Hematopoietic multipotent progenitor cell (in vitro differentiated cells): Measurements from ENCODE around the gene METRNL. TPM values are rescaled to one million over a fixed set of nuclear protein-coding genes. Genes with fewer than 3 reads are reported as not detected.

Experiments used
- DNase-seq, 3 donors: peaks; one replicate each; pipeline ENCODE4 v3.0.0-alpha.2; 2011 to 2015; ENCODE audit warnings: low read depth in 2 of 3, low spot score in 2 of 3
- total RNA-seq: library from RNA; depleted of rRNA; stranded (reverse); fragments of >200 nt; gene quantifications from one replicate; pipeline ENCODE4 v1.2.3, GENCODE V29; 2012

The METRNL gene
- total RNA-seq, 1 donor, result 36.9 TPM

DNA sequence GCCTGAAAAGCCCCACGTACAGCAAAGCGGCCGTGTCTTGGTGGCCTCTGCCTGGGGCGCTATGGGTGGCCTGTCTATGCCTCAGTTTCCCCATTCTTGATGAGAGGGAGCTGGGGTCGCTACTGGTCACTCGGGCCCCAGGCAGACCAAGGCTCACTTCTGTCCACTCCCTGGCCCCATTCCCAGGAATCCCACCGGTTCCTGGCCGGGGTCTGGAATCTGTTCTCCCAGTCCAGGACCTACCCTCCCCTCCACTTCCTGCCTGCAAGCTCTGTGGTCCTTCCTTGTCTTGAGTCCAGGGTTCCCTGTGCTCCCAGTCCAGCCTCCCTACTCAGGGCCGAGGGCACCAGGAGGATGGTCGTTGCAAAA is 24.5 kb downstream of the METRNL start:
- no peak for DNase-seq

DNA sequence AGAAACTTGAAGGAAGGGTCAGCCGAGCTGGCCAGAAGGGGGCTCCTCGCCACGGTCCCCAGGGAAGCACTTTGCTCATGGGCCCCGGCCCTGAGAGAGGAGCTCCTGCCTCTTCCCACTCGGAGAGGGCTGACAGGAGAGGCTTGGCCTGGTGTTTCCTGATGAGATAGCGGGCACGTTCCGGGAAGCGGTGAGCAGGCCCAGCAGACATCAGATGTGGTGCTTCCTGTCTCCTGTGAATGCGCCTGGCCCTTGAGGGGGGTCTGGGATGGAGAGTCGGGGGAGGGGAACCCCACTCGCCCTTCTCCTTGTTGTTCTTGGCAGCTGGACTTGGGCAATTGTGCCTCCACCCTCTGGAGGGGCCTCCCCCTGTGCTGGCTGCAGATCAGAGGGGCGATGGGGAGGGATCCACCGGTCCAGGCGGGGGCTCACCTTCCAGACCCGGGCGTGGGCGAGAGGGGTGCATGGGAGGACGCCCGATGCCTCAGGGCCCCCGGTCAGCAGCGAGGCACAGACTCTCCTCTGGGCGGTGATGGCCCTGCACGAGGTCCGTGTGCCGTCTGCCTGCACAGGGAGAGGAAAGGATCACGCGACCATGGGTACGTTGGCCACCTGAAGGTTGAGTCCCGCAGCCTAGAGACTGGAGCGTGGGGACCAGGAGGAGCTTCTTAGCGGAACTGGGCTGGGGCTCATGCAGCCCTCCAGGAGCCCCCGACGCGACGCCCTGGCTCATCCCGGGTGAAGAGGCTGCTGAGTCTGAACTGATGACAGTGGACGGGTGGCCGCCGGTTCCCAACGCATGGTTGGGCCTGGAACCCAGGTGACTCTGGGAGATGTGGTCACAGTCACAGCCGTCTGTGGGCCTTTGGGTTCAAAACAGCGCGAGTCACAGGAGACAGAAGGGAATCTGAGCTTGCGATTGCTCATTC is 25.4 kb downstream of the METRNL start:
- no peak for DNase-seq

DNA sequence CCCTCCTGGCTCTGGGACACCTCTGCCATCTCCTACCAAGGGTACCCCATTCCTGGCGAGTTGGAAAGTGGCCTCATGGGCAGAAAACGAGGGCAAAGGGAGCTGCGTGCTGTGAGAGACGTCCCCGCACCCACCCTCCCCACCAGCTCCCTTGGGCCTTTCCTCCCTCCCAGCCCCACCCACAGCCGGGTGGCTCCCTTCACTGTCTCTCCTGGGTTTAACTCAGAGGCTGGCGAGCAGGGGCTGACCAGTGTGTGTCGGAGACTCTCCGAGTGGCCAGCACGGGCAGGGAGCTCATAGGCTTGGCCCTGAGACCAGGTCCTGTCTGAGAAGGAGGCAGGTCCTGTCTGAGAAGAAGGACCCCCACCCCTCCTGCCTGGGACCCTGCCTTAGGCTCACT is 26.1 kb downstream of the METRNL start:
- DNase-seq, result no peak

DNA sequence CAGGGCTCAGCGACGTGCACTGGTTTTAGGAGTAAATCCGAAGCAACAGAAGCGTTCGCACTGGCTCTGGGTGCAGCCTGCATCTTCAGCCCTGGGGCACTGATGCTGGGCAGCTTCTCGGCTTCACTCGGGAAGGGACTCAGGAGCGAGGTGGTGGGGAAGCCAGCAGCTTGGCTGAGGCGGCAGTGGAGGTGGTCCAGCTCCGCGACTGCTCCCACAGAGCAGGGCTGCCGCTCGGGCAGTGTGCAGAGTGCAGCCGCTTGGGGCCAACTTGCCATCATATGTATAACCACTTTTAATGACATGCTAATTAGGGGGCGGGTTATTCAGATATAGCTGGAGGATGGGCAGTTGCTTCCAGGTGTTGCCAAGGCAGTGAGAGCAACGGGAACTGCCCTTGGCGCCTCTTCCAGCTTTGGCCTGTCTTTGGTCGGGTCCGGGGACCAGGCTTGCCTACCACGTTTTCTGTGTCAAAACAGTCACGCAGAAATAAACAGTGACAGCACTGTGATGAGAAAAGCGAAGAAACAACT is 26.7 kb downstream of the METRNL start:
- DNase-seq, result no peak

DNA sequence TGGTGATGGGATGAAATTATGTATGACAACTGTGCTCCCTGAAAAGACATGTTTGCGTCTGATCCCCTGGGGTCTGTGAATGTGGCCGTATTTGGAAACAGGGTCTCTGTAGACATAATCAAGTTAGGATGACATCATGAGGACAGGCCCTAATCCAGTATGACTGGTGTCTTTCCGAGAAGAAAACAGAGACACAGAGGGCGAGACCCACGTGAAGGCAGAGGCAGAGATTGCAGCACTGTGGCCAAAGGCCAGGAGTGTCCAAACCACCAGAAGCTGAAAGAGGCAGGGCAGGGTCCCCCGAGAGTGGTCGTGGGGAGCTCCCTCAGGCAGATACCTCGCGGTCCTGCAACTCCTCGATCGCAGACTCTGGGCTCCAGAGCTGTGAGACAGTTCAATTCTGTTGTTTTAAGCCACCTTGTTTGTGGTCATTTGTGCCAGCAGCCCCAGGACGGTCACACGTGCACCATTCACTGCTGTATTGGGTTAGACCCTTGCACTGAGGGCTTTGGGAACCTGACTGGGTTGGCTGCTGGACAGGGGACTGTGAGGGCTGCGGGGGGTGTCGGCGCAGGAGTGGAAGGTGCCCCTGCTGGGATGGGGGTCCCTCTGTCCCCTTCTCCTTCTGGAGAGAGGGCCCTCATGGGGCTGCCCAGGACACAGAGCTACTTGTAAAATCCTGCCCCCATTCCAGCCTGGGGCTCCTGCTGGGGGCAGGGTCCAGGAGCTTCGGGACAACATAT is 27.7 kb downstream of the METRNL start:
- no peak for DNase-seq

DNA sequence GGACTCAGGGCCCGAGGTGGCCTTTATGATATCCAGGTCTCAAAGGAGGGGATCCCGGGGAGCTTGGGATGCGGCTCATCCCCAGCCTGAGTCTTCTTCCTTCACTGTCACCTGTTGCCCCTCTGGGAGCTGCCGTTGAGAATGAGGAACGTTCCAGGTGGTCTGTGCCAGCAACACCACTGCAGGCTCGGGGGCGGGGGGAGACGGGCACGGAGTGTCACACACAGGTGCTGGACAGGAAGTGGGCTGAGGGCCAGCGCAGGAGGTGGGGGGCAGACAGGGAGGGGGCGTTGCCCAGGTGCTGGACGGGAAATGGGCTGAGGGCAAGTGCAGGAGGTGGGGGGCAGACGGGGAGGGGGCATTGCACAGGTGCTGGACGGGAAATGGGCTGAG is 28.2 kb downstream of the METRNL start:
- no peak for DNase-seq

DNA sequence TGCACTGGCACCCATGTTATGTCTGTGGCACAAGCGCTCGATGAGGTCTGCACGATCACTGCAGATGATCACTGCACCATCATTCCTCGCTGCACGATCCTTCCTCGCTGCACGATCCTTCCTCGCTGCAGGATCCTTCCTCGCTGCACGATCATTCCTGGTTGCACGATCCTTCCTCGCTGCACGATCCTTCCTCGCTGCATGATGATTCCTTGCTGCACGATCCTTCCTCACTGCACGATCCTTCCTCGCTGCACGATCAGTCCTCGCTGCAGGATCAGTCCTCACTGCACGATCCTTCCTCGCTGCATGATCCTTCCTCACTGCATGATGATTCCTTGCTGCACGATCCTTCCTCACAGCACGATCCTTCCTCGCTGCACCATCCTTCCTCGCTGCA is 29.3 kb downstream of the METRNL start:
- no peak for DNase-seq

DNA sequence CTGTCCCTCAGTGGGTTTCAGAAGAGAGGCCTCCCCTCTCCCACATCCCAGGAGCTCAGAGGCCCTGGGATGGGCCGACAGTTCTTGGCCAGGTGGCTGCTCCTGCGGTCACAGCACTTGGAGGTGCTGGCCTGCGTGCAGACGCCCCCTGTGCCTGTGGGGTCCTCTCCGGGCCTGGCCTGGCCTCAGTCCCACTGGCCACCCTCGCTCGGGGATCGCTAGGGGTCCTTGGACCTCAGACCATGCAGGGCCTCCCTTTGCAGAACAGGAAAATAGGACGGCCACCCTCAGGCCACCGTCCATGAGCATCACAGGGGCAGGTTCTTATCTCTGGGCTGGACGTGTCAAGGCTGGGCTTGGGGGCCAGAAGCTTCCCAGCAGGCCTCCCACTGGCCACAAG is 30.0 kb downstream of the METRNL start:
- DNase-seq, result no peak

DNA sequence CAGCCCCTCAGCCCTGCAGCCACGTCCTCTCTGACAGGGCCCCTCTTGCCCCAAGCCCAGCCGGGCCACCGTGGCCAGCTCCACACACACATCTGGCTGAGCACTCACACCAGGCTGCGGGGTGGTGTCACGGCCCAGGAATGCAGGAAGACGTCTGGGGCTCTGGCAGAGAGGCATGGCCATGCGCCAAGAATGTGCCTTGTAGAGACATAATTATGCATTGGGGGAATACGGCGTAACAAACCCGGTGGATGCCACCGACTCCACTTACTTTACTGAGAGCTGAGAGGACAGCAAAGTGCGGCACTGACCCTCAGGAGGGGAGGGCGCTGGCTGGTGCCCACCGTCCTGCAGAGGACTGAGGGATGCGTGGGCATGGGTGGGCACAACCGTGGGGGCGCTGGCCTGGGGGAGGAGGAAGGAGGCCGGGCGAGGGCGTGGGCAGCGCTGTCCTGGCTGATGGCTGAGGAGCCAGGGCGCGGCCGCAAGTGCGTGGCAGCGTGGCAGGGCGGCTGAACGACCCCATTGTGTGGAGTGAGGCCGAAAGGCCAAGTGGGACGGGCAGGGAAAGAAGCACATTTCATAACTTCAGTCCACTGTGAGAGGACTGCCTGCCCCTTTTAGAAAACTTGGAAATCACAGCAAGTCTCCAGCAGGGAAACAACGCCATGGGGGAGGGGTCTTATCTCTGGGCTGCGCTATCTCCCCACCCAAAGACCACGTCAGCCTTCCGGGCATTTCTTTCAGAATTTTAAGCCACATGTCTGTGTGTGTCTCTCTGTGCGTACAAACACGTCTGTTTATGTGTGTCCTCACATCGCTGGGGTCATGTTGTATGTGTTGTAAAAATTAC is 30.6 kb downstream of the METRNL start:
- DNase-seq, result peak in 1 of 3 donors; percentile 34

DNA sequence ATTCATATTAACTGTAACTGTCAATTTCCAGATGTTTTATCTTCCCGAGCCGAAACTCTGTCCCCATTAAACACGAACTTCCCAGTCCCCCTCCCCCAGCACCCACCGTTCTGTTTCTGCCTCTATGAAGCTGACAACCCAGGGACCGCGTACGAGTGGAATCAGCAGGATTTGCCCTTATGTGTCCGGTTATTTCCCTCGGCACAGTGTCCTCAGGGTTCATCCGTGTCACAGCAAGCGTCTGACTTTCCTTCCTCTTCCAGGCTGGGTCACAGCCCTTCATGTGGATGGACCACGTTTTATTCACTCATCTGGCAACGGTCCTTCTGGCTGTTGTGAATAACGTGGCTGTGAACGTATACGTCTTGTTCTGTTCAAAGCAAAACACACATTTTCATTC is 31.3 kb downstream of the METRNL start:
- no peak for DNase-seq

DNA sequence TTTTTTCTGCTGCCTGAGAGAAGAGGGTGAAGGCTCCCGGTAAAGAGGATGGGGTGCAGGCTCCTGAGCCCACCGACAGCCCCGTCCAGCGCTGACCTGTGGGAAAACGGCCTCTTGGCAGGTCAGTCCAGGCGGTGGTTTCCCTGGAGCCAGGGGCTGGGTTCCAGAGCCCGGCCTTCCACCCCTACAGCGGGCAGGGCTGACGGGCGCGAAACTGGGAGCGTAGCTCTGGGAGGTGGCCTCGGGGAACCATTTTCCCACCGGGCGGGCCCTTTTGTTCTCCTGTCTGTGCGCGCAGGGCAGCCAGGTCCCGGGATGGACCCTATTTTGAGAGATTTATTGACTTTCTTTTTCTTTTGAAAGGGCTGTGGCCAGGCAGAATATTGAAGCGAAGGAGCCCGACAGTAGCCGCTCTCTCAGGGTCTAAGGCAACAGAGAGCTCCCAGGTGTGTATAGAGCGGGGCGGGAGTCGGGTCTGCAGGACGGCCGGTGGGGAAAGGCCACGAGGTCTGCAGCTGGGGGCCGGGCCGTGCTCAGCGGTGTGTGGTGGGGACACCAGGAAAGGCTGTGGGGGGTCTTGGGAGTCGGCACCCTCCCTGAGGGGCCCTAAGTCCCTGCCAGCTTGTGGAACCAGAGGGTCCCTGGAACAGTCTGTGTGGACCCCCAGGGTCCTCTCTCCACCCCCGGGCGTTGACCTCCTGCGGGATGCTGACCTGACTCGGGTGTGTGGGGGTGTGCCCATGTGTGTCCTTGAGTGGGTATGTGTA is 32.3 kb downstream of the METRNL start:
- no peak for DNase-seq

DNA sequence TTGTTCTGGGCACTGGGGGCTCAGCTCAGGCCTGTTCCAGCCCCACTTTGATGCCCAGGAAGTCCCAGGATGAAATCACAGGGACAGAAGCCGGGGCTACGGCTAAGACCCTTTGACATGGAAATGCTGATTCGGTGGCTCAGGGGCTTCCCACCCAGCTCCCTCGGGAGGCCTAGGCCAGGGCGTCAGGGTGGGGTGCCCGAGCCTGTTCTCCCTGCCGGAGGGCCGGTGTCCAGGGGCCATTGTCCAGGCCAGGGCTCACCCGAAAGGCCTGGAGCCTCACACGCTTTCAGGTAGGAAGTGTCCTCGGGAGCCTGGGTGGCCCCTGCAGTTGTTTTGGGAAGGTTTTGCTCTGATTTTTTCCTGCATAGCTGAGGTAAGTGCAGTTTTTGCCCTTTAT is 34.0 kb downstream of the METRNL start:
- DNase-seq, result no peak

DNA sequence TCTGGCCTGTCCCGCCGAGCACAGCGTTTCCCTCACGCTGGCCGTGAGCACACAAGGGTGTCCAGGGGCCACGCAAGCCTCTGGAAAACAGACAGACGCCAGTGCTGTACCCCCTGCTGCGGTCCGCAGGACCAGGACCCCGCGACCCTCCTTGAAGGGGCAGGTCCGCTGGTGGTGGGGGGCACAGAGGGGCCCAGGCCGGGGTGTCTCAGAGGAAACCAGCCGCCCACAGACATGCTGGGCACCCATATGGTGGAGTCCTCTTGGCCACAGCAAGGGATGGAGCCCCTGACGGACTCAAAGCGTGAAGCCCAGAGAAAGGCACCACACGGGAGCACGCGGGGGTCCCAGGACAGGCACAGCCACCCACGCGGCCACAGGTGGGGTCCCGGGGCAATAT is 34.4 kb downstream of the METRNL start:
- no peak for DNase-seq

DNA sequence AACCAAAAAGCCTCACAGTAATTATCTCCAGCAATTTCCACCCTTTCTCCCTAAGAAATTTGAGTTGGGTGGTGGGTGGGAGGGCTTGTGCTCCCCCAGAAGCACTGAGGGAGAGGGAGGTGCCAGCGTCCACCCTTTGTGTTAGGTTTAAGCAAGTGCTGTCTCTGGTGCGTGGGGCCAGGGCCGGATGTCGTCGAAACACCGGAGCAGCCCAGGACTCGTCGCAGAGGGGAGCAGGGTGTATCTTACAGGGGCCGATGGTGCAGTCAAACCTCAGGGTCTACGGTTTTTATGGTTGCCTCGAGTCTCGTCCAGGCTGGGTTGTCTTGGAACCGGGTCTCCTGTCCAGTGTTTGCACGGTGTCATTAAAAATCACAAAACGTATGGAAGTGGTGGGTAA is 35.3 kb downstream of the METRNL start:
- DNase-seq, result no peak

DNA sequence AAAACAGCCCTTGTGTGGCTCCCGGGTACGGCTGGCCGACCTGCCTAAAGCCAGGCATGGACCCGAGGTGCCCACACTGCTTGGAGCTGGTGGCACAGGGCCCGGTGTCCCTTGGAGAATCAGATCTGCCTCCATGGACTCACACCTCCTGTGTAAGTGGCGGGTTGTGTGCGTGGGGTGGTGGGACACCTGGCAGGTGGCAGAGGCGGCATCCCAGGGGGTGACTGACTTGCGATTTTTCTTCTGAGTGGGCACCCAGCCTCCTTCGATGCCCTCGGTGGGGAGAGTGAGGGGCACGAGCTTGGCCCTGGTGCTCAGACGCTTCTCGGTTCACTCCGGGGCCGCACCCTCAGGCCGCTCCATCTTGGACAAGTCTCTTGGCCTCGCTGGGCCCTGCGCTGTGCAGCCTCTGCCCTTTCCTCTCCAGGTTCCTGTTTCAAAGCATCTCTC is 35.8 kb downstream of the METRNL start:
- DNase-seq, result no peak

DNA sequence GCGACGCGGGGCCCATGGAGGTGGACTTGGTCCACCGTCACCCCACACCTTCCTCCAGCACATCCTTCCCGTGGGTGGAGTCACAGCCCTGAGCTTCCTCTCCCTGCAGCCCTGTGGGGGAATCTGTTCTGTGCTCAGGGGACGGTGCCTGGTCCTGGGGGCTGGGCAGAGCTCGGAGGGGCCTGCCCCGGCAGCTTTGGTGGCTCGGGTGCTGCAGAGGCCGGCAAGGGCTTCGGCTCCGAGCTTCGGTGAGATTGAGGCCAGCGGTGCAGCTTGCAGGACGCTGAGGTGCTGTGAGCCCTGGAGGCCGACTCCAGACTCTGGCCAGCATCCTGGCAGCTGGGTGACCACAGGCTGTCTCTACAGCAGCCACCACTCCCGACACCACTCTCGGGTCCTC is 36.4 kb downstream of the METRNL start:
- no peak for DNase-seq

DNA sequence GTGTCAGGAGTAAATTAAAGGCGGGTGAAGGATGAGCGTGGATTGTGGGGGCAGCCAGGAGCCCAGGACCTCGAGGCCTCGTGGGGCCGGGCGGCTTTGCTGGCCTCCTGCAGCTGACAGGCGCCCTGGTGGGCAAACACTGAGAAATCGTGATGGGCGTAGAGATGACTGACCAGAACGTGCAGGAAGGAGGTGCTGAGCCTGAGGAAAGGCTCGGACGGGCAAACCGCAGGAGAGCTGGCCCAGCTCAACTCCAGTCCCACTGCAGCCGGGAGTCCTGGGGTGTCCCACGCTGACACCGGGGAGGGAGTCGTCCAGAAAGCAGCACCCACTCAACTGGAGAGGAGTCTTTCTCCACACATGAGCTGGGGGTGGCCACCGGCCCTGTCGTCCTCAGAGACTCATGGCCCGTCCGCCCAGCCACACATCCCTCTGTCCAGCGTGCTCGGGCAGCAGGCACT is 36.9 kb downstream of the METRNL start:
- DNase-seq, result no peak

DNA sequence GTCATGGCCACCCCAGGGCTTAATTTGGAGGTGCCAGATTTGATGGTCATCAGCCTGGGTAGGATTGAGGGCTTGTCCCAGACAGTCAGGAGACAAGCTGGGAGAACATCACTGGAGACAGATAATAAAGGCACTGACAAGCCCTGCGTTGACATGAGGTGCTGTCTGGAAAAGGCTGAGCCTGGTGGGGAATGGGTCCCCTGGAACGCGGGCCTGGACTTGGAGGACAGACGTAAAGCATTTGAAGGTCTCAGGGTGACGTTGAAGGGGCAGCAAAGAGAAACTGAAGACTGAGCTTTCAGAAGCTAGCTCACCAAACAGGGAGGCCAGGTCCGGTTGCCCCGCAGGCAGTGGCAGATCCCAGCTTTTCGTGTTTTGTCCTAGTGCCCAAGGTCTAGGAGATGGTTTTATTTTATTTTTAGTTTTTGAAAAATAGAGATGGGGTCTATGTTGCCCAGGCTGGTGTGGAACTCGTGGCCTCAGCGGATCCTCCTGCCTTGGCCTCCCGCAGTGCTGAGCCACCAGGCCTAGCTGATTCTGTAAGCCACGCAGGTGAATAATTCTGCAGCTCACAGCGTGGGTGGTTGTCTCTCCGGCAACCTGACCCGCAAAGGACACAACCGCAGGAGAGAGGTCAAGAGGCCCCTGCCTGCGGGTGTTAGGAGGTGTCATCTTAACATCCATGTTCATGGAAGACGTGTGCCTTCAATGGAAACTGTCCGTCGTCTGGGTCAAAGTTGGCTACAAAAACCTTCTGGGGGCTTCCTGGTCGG is 37.6 kb downstream of the METRNL start:
- DNase-seq, result no peak

DNA sequence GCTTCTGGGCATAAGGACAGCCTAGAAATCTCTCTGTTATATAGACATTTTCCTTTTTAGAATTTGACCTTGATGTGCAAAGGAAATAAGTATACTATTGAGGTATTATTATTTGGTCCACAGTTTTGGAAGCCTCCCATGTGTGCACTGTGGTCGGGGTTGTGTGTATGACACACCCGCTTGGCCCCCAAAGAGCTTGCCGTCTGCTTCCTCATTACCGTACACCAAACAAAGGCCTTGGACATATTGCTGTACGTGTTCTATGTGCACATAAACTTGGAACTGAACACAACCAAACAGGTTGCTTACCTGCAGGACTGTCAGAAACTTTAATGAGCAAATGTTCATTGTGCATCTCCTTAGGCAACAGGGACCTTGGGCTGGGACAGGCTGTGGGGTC is 38.2 kb downstream of the METRNL start:
- DNase-seq, result peak in 1 of 3 donors; percentile 50
